Measurements from ENCODE around the gene CYLC1.

The CYLC1 gene

GRCh38 chrX:83860846-83861245 lies at the start of gene CYLC1:
Gene CYLC1, plus strand, starts transcription at chrX:83861146. Its CDS starts 37 bp downstream, at chrX:83861183.
- TF ChIP-seq YY1 (IDR thresholded peaks at IDR 0.05; ENCODE audit: low read depth) (no peak), MAX (IDR thresholded peaks at IDR 0.05) (no peak), CEBPB (IDR thresholded peaks at IDR 0.05) (no peak), RAD21 (IDR thresholded peaks at IDR 0.05; ENCODE audit: low read depth) (no peak), ZBTB7A (IDR thresholded peaks at IDR 0.05; ENCODE audit: low read depth) (no peak), TEAD4 (IDR thresholded peaks at IDR 0.05) (no peak), FOXM1 (IDR thresholded peaks at IDR 0.05; ENCODE audit: borderline replicate concordance, low read depth) (no peak), TCF12 (IDR thresholded peaks at IDR 0.05; ENCODE audit: low read depth) (no peak), TAF1 (IDR thresholded peaks at IDR 0.05; ENCODE audit: low read depth) (no peak), NFIC (IDR thresholded peaks at IDR 0.05) (no peak), EGR1 (IDR thresholded peaks at IDR 0.05) (no peak)
- TF ChIP-seq, protein P1, sequence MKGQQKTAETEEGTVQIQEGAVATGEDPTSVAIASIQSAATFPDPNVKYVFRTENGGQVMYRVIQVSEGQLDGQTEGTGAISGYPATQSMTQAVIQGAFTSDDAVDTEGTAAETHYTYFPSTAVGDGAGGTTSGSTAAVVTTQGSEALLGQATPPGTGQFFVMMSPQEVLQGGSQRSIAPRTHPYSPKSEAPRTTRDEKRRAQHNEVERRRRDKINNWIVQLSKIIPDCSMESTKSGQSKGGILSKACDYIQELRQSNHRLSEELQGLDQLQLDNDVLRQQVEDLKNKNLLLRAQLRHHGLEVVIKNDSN (IDR thresholded peaks at IDR 0.05), result no peak
- TF ChIP-seq, protein P2, sequence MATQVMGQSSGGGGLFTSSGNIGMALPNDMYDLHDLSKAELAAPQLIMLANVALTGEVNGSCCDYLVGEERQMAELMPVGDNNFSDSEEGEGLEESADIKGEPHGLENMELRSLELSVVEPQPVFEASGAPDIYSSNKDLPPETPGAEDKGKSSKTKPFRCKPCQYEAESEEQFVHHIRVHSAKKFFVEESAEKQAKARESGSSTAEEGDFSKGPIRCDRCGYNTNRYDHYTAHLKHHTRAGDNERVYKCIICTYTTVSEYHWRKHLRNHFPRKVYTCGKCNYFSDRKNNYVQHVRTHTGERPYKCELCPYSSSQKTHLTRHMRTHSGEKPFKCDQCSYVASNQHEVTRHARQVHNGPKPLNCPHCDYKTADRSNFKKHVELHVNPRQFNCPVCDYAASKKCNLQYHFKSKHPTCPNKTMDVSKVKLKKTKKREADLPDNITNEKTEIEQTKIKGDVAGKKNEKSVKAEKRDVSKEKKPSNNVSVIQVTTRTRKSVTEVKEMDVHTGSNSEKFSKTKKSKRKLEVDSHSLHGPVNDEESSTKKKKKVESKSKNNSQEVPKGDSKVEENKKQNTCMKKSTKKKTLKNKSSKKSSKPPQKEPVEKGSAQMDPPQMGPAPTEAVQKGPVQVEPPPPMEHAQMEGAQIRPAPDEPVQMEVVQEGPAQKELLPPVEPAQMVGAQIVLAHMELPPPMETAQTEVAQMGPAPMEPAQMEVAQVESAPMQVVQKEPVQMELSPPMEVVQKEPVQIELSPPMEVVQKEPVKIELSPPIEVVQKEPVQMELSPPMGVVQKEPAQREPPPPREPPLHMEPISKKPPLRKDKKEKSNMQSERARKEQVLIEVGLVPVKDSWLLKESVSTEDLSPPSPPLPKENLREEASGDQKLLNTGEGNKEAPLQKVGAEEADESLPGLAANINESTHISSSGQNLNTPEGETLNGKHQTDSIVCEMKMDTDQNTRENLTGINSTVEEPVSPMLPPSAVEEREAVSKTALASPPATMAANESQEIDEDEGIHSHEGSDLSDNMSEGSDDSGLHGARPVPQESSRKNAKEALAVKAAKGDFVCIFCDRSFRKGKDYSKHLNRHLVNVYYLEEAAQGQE (IDR thresholded peaks at IDR 0.05; ENCODE audit: low read depth), result no peak

DNA sequence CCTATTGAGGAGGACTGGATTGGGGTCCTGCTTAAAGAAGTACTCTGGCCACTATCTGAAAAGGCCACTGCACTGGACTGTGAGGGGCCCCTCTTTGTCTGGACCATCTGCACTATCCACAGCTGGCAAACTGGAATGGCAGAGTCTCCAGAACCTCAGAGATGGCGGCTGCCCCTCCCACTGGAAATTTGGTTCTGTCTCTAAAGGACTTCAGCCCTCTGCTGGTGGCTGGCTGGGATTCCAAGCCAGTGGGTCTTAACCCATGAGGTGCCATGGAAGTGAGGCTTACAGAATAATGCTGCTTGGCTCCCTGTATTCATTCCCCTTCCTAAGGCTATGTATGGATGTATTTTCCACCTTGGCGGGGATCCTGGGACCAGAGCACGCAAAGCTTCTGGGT lies 41.6 kb upstream of the CYLC1 start:
- TF ChIP-seq TAF1 (IDR thresholded peaks at IDR 0.05; ENCODE audit: low read depth) (no peak), MAX (IDR thresholded peaks at IDR 0.05) (no peak), YY1 (IDR thresholded peaks at IDR 0.05; ENCODE audit: low read depth) (no peak), CEBPB (IDR thresholded peaks at IDR 0.05) (no peak), EGR1 (IDR thresholded peaks at IDR 0.05) (no peak), NFIC (IDR thresholded peaks at IDR 0.05) (no peak), TEAD4 (IDR thresholded peaks at IDR 0.05) (no peak), TCF12 (IDR thresholded peaks at IDR 0.05; ENCODE audit: low read depth) (no peak), CREB1 (IDR thresholded peaks at IDR 0.05; ENCODE audit: low read depth) (no peak), ZBTB7A (IDR thresholded peaks at IDR 0.05; ENCODE audit: low read depth) (no peak)
- TF ChIP-seq, protein P1 (IDR thresholded peaks at IDR 0.05), result no peak
- TF ChIP-seq, protein P2 (IDR thresholded peaks at IDR 0.05; ENCODE audit: low read depth), result no peak

DNA sequence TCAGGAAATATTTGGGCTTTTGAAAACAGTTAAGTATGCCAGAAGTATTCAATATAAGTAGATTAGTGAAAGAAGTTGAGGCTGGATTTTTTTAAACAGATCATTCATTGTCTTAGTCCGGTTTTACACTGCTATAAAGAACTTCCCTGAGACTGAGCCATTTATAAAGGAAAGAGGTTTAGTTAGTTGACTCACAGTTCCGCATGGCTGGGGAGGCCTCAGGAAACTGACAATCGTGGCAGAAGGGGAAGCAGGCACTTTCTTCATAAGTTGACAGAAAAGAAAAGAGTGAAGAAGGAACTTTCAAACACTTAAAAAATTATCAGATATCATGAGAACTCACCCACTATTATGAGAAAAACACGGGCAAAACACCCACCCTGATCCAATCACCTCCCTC lies 31.1 kb upstream of the CYLC1 start:
- TF ChIP-seq TAF1 (IDR thresholded peaks at IDR 0.05; ENCODE audit: low read depth), result no peak
- no peak for TF ChIP-seq CREB1 (IDR thresholded peaks at IDR 0.05; ENCODE audit: low read depth)
- TF ChIP-seq, protein P1 (IDR thresholded peaks at IDR 0.05), result no peak
- TF ChIP-seq EGR1 (IDR thresholded peaks at IDR 0.05), result no peak
- TF ChIP-seq, protein P2 (IDR thresholded peaks at IDR 0.05; ENCODE audit: low read depth), result no peak
- no peak for TF ChIP-seq EP300 (IDR thresholded peaks at IDR 0.05; ENCODE audit: borderline replicate concordance)
- TF ChIP-seq FOXM1 (IDR thresholded peaks at IDR 0.05; ENCODE audit: borderline replicate concordance, low read depth), result no peak
- TF ChIP-seq RAD21 (IDR thresholded peaks at IDR 0.05; ENCODE audit: low read depth), result no peak
- no peak for TF ChIP-seq NFIC (IDR thresholded peaks at IDR 0.05)
- no peak for TF ChIP-seq MAX (IDR thresholded peaks at IDR 0.05)
- TF ChIP-seq TCF12 (IDR thresholded peaks at IDR 0.05; ENCODE audit: low read depth), result no peak
- no peak for TF ChIP-seq CEBPB (IDR thresholded peaks at IDR 0.05)
- TF ChIP-seq TEAD4 (IDR thresholded peaks at IDR 0.05), result no peak
- no peak for TF ChIP-seq YY1 (IDR thresholded peaks at IDR 0.05; ENCODE audit: low read depth)
- TF ChIP-seq ZBTB7A (IDR thresholded peaks at IDR 0.05; ENCODE audit: low read depth), result no peak

- TF ChIP-seq, protein P1 (IDR thresholded peaks at IDR 0.05), result no peak
- TF ChIP-seq MAX (IDR thresholded peaks at IDR 0.05) (no peak), EGR1 (IDR thresholded peaks at IDR 0.05) (no peak), NFIC (IDR thresholded peaks at IDR 0.05) (no peak), RAD21 (IDR thresholded peaks at IDR 0.05; ENCODE audit: low read depth) (peak; percentile 56), TAF1 (IDR thresholded peaks at IDR 0.05; ENCODE audit: low read depth) (no peak), CEBPB (IDR thresholded peaks at IDR 0.05) (no peak), TCF12 (IDR thresholded peaks at IDR 0.05; ENCODE audit: low read depth) (no peak)
- TF ChIP-seq, protein P2 (IDR thresholded peaks at IDR 0.05; ENCODE audit: low read depth), result no peak
These were observed 15.5 kb upstream of the CYLC1 start for GRCh38 chrX:83845397-83845796.
